GM12878 (cell line): ENCODE measurements around the gene HIRA. TPM values are rescaled to one million over a fixed set of nuclear protein-coding genes. Genes with fewer than 3 reads are reported as not detected.

Source experiments
- ATAC-seq: fragments of 200-7000 bp; cut with Tn5 transposase; 3 replicates; pipeline ENCODE4 v1.9.1; 2020; ENCODE audit warnings: mild to moderate bottlenecking, moderate library complexity
- BruUV-seq: library from RNA; stranded (reverse); fragments of 400-500 nt; replicated peaks from 2 replicates; lab custom pipeline; 2021; lab: Mats Ljungman, UMichigan
- CTCF ChIA-PET: fragments of 300-600 bp; sonication (Branson Sonifier 250); formaldehyde crosslinking; extraction: SDS; loops from one replicate; lab custom pipeline; 2021; ENCODE audit warnings: inconsistent platforms; lab: Yijun Ruan, JAX
- POLR2A ChIA-PET: fragments of 350-600 bp; formaldehyde crosslinking; extraction: SDS; loops from one replicate; lab custom pipeline; 2021; ENCODE audit warnings: inconsistent platforms; lab: Charles Lee
- RAD21 ChIA-PET: fragments of 300-600 bp; sonication (Branson Sonifier 250); formaldehyde crosslinking; loops from one replicate; lab custom pipeline; 2023; ENCODE audit warnings: antibody characterized with exemption; ENCODE audit not compliant: unreplicated experiment; lab: Charles Lee
- SMC1A ChIA-PET: fragments of 300-600 bp; sonication (Branson Sonifier 250); formaldehyde crosslinking; loops from one replicate; lab custom pipeline; 2023; ENCODE audit not compliant: unreplicated experiment, uncharacterized antibody; lab: Charles Lee
- DNase-seq: peaks from one replicate; pipeline ENCODE4 v3.0.0-alpha.2; 2011; ENCODE audit warnings: low read depth, low spot score
- FAIRE-seq: peaks from 3 replicates; lab custom pipeline; 2011; peaks lifted over from hg19 to GRCh38; lab: Jason Lieb, UNC
- H2AFZ ChIP-seq: 2 replicates; pipeline ENCODE4 v1.6.0; 2011; ENCODE audit warnings: low read depth, low read length, control low read depth; ENCODE audit not compliant: control insufficient read depth
- H3K27ac ChIP-seq: 2 replicates; pipeline ENCODE4 v1.5.1; 2011; ENCODE audit warnings: control low read depth; ENCODE audit not compliant: control insufficient read depth, insufficient read depth
- H3K27me3 ChIP-seq, 2 experiments: replicated peaks in 1 of 2; 2 replicates each; pipeline versions ENCODE4 v1.6.0 to v1.6.1; 2011; ENCODE audit warnings: low read length in 1 of 2; ENCODE audit not compliant: control insufficient read depth in 2 of 2, insufficient read depth in 2 of 2
- H3K36me3 ChIP-seq, 2 experiments: 2 replicates each; pipeline ENCODE4 v1.5.1; 2011; ENCODE audit warnings: low read length in 1 of 2; ENCODE audit not compliant: control insufficient read depth in 2 of 2, insufficient read depth in 2 of 2
- H3K4me1 ChIP-seq: 2 replicates; pipeline ENCODE4 v1.6.1; 2011; ENCODE audit warnings: mild to moderate bottlenecking, low read length, moderate library complexity, mixed read lengths; ENCODE audit not compliant: control insufficient read depth, insufficient read depth
- H3K4me2 ChIP-seq: 2 replicates; pipeline ENCODE4 v1.6.0; 2011; ENCODE audit warnings: control low read depth; ENCODE audit not compliant: control insufficient read depth, insufficient read depth
- H3K4me3 ChIP-seq: fragments of 200-600 bp; sonication (generic); 2 replicates; pipeline ENCODE4 v1.5.1; 2016
- H3K79me2 ChIP-seq: 2 replicates; pipeline ENCODE4 v1.6.0; 2011; ENCODE audit warnings: low read length; ENCODE audit not compliant: control insufficient read depth, insufficient read depth
- H3K9ac ChIP-seq: 2 replicates; pipeline ENCODE4 v1.8.0; 2011; ENCODE audit warnings: low read length, control low read depth, mixed read lengths; ENCODE audit not compliant: control insufficient read depth, insufficient read depth
- H3K9me3 ChIP-seq: replicated peaks from 3 replicates; pipeline ENCODE4 v1.5.1; 2011; ENCODE audit warnings: mild to moderate bottlenecking, low read length; ENCODE audit not compliant: control insufficient read depth, insufficient read depth
- H4K20me1 ChIP-seq: 2 replicates; pipeline ENCODE4 v1.6.0; 2011; ENCODE audit not compliant: control insufficient read depth, insufficient read depth
- ASH2L ChIP-seq: fragments of 300-600, 200-600 bp; sonication (generic); IDR thresholded peaks from 2 replicates; pipeline ENCODE4 v1.6.1; 2017; ENCODE audit warnings: low read depth, mild to moderate bottlenecking, borderline replicate concordance
- BHLHE40 ChIP-seq, 2 experiments: fragments of 450-650 bp in 1 of 2; IDR thresholded peaks; 2 replicates each; pipeline ENCODE4 v1.6.1; 2011 to 2017; ENCODE audit warnings: low read depth in 2 of 2, borderline replicate concordance in 1 of 2, improper control_type of control experiment in 1 of 2, low read length in 1 of 2, mild to moderate bottlenecking in 1 of 2
- BMI1 ChIP-seq: fragments of 450-650 bp; IDR thresholded peaks from 2 replicates; pipeline ENCODE4 v1.6.1; 2016; ENCODE audit warnings: mild to moderate bottlenecking, moderate library complexity, borderline replicate concordance
- CTCF ChIP-seq, 3 experiments: IDR thresholded peaks in 2 of 3; conservative IDR thresholded peaks in 1 of 3; 2 replicates each; pipeline ENCODE4 v1.5.1; 2011; ENCODE audit warnings: low read depth in 3 of 3, low read length in 3 of 3, mild to moderate bottlenecking in 3 of 3, control low read depth in 2 of 3, moderate library complexity in 2 of 3, inconsistent platforms in 1 of 3, mixed read lengths in 1 of 3; ENCODE audit not compliant: control insufficient read depth in 2 of 3, insufficient read depth in 1 of 3; ENCODE audit errors: extremely low read depth in 1 of 3
- DPF2 ChIP-seq: fragments of 450-650 bp; IDR thresholded peaks from 2 replicates; pipeline ENCODE4 v1.6.1; 2017; ENCODE audit warnings: mild to moderate bottlenecking
- EED ChIP-seq: sonication (generic); IDR thresholded peaks from 2 replicates; pipeline ENCODE4 v1.6.1; 2016; ENCODE audit warnings: antibody characterized with exemption, low read depth
- ESRRA ChIP-seq: IDR thresholded peaks from 2 replicates; pipeline ENCODE4 v1.6.1; 2012; ENCODE audit warnings: mild to moderate bottlenecking, low read length, improper control_type of control experiment
- GABPA ChIP-seq: IDR thresholded peaks from 2 replicates; pipeline ENCODE4 v1.6.1; 2014; ENCODE audit warnings: antibody characterized with exemption, low read depth, mild to moderate bottlenecking, inconsistent platforms
- HCFC1 ChIP-seq: fragments of 150-350 bp; IDR thresholded peaks from 2 replicates; pipeline ENCODE4 v1.6.1; 2014; ENCODE audit warnings: low read length
- KAT2A ChIP-seq: conservative IDR thresholded peaks from 2 replicates; pipeline ENCODE4 v1.6.1; 2011; ENCODE audit warnings: low read depth, low read length; ENCODE audit not compliant: control insufficient read depth
- MTA3 ChIP-seq: IDR thresholded peaks from 2 replicates; pipeline ENCODE4 v1.6.1; 2012; ENCODE audit warnings: low read length, inconsistent platforms, borderline replicate concordance
- NKRF ChIP-seq: fragments of 450-650 bp; conservative IDR thresholded peaks from 2 replicates; pipeline ENCODE4 v1.6.1; 2017; ENCODE audit warnings: mild to moderate bottlenecking, moderate library complexity
- NRF1 ChIP-seq: conservative IDR thresholded peaks from 2 replicates; pipeline ENCODE4 v1.6.1; 2011; ENCODE audit warnings: mild to moderate bottlenecking, low read depth, low read length, improper control_type of control experiment
- POLR2A ChIP-seq: IDR thresholded peaks from 2 replicates; pipeline ENCODE4 v1.6.1; 2011; ENCODE audit warnings: low read depth, mild to moderate bottlenecking, low read length
- POLR2AphosphoS2 ChIP-seq: IDR thresholded peaks from 2 replicates; pipeline ENCODE4 v1.6.1; 2011; ENCODE audit warnings: low read depth, mild to moderate bottlenecking, low read length, improper control_type of control experiment, moderate library complexity
- POU2F2 ChIP-seq: IDR thresholded peaks from 3 replicates; pipeline ENCODE4 v1.6.1; 2011; ENCODE audit warnings: low read depth, mild to moderate bottlenecking, low read length, borderline replicate concordance
- RFX5 ChIP-seq: IDR thresholded peaks from 2 replicates; pipeline ENCODE4 v1.6.1; 2011; ENCODE audit warnings: low read depth, low read length, improper control_type of control experiment
- SUZ12 ChIP-seq: fragments of 200-600 bp; sonication (generic); IDR thresholded peaks from one replicate; pipeline ENCODE4 v1.6.1; 2018; ENCODE audit warnings: antibody characterized with exemption, mild to moderate bottlenecking; ENCODE audit not compliant: unreplicated experiment
- WGBS: methylation state at CpG from one replicate; pipeline ENCODE4 v1.1.6; 2016; ENCODE audit warnings: low lambda C conversion rate; ENCODE audit not compliant: insufficient replicate concordance, insufficient coverage; ENCODE audit errors: missing lambda C conversion rate; 5-methylcytosine and 5-hydroxymethylcytosine counted together
- in situ Hi-C: fragments of 300-500 bp; cut with MboI; formaldehyde crosslinking; loops from 9 replicates; pipeline ENCODE4 v1.14.3; 2018; ENCODE audit warnings: mixed read lengths
- intact Hi-C: fragments of 100-400 bp; cut with micrococcal nuclease; formaldehyde crosslinking; loops from one replicate; pipeline ENCODE4 v1.14.2; 2022; ENCODE audit not compliant: unreplicated experiment
- polyA plus RNA-seq, 11 experiments: library from polyadenylated mRNA; depleted of rRNA in 4 of 11; unstranded in 6 of 11; stranded (reverse) in 5 of 11; fragments of >200 nt; fragmentation: Nextera tagmentation in 4 of 11; fragmentation: Illumina TruSeq in 1 of 11; extraction: Ambion mirVana in 4 of 11; extraction: Trizol in 1 of 11; gene quantifications; 1 replicate in 1 of 11; 2 replicates in 10 of 11; pipeline versions ENCODE4 v1.2.1 to v1.2.3, GENCODE V29; 2011 to 2016; ENCODE audit warnings: inconsistent platforms in 2 of 11, missing spikeins in 2 of 11, low read depth in 1 of 11
- total RNA-seq, 4 experiments: library from RNA; depleted of rRNA in 3 of 4; stranded (reverse); fragments of >200 nt in 3 of 4; fragmentation: Illumina TruSeq in 1 of 4; extraction: Trizol in 1 of 4; gene quantifications; 2 replicates each; pipeline versions ENCODE4 v1.2.1 to v1.2.3, GENCODE V29; 2013 to 2021
- TF ChIP-seq, protein P1 (sequence below): fragments of 450-650 bp; IDR thresholded peaks from 2 replicates; pipeline ENCODE4 v1.6.1; 2017; ENCODE audit warnings: low read depth, mild to moderate bottlenecking, moderate library complexity

Gene HIRA
- total and polyA plus RNA-seq, 10 of the 15 experiments (the other 5 are each of a cell fraction or from before 2014, with no cell fraction given) = 0.34 to 32.7 (median 14.5) TPM

DNA sequence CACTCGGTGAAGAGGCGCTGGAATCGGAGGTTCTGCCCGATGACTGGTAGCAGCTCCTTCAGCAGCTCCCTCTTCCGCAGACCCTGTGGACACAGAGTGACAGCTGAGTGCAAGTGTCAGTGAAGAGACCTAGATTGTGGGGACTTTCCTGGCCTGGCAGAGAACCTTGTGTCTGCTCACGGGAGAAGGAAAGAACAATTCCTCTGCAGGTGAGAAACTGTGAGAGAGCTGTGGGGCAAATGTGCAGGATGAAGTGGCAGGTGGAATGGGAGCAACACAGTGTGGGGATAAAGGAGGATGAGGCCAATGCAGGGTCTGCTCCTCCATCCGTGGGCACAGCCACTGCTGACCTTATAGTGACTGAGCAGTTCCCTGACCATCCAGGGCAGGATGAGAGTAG, 100.1 kb downstream of the HIRA start (continued):
- TF ChIP-seq DPF2 = no peak
- no peak for TF ChIP-seq POU2F2
- no peak for TF ChIP-seq BHLHE40 (IDR thresholded peaks at IDR 0.05; ENCODE audit: borderline replicate concordance in 1 of 2, low read depth in 2 of 2, low read length in 1 of 2)
- no peak for TF ChIP-seq BMI1
- no peak for TF ChIP-seq HCFC1
- no peak for TF ChIP-seq POLR2AphosphoS2
- TF ChIP-seq KAT2A = no peak
- no peak for TF ChIP-seq RFX5
- TF ChIP-seq POLR2A = no peak
- TF ChIP-seq CTCF (IDR thresholded peaks at IDR 0.05 in 2 of 3, conservative IDR thresholded peaks at IDR 0.05 in 1 of 3; ENCODE audit: control insufficient read depth in 2 of 3, extremely low read depth in 1 of 3, insufficient read depth in 1 of 3, low read depth in 3 of 3, low read length in 3 of 3) = no peak
- TF ChIP-seq, all 136 proteins: peak for 0

GRCh38 chr22:19330865-19331418, 100.6 kb downstream of the HIRA start:
- no peaks in the 10 kb centered on the region for H3K4me1 ChIP-seq
- H3K9ac ChIP-seq = no peak overlapping the region
- ChIA-PET RAD21 (no interaction called here), SMC1A (no interaction called here), POLR2A (no interaction called here), CTCF (no interaction called here)
- H3K4me2 ChIP-seq = no peak overlapping the region
- no peaks in the 10 kb centered on the region for H3K79me2 ChIP-seq
- FAIRE-seq = no peak
- WGBS = 96% methylated on average over 13 of the region's 13 CpGs
- H3K4me3 ChIP-seq = no peak overlapping the region
- H3K36me3 ChIP-seq = peaks cover 12 to 16% of the 10 kb centered on the region in 2 experiments
- peaks cover under 1% of the 10 kb centered on the region; the same call in 1 of the 3 replicates for H3K9me3 ChIP-seq
- intact Hi-C loops = no loop called here
- in situ Hi-C loops = no loop called here
- H3K27me3 ChIP-seq = no peaks in the 10 kb centered on the region
- no peaks in the 10 kb centered on the region for H4K20me1 ChIP-seq
- DNase-seq = no peak
- no peak overlapping the region for H3K27ac ChIP-seq
- BruUV-seq = no TSS peak
- no peak overlapping the region for H2AFZ ChIP-seq
- ATAC-seq = no peak
- TF ChIP-seq EED = no peak
- no peak for TF ChIP-seq ESRRA
- TF ChIP-seq GABPA = no peak
- TF ChIP-seq MTA3 = no peak
- TF ChIP-seq NKRF = no peak
- no peak for TF ChIP-seq HCFC1
- TF ChIP-seq ASH2L = no peak
- no peak for TF ChIP-seq SUZ12
- TF ChIP-seq, protein P1, sequence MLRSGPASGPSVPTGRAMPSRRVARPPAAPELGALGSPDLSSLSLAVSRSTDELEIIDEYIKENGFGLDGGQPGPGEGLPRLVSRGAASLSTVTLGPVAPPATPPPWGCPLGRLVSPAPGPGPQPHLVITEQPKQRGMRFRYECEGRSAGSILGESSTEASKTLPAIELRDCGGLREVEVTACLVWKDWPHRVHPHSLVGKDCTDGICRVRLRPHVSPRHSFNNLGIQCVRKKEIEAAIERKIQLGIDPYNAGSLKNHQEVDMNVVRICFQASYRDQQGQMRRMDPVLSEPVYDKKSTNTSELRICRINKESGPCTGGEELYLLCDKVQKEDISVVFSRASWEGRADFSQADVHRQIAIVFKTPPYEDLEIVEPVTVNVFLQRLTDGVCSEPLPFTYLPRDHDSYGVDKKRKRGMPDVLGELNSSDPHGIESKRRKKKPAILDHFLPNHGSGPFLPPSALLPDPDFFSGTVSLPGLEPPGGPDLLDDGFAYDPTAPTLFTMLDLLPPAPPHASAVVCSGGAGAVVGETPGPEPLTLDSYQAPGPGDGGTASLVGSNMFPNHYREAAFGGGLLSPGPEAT = no peak
- TF ChIP-seq NRF1 = no peak
